Measurements from ENCODE around the gene RAB11FIP4.

DNA sequence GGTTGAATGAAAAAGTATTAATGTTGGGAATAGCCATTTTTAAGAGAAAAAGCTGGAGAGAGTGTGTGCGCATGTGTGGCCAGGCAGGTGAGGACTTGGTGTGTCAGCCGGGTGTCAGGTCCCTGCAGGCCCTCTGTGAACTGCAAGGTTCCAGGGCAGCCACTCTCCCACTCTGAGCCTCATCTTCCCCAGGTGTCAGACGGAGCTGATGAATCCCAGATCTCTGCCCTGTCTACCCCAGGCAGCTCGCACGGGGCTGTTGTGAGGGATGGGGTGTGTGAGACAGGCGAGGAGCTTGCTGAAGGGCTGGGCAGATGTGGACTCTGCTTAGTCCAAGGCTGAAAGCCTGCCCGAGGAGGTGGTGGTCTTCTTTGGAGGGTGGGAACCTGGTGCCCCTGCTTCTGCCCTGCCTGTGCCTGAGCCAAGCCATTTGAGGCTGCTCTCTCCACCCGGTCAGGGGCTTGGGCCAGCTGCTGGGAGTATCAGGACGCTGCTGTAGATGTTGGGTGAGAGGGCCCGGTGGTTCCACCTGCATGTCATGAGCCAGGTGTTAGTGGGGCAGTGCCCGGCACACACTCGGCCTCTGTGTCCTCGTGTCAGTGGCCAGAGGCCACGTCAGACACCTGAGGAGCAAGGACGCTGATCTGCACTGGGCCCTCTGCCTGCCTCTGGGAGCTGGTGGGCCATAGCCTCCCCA is 122.4 kb downstream of the RAB11FIP4 start:
- TF ChIP-seq, protein P1, sequence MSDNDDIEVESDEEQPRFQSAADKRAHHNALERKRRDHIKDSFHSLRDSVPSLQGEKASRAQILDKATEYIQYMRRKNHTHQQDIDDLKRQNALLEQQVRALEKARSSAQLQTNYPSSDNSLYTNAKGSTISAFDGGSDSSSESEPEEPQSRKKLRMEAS (IDR thresholded peaks at IDR 0.05; ENCODE audit: insufficient read depth, insufficient read length) = no peak
- TF ChIP-seq, protein P2, sequence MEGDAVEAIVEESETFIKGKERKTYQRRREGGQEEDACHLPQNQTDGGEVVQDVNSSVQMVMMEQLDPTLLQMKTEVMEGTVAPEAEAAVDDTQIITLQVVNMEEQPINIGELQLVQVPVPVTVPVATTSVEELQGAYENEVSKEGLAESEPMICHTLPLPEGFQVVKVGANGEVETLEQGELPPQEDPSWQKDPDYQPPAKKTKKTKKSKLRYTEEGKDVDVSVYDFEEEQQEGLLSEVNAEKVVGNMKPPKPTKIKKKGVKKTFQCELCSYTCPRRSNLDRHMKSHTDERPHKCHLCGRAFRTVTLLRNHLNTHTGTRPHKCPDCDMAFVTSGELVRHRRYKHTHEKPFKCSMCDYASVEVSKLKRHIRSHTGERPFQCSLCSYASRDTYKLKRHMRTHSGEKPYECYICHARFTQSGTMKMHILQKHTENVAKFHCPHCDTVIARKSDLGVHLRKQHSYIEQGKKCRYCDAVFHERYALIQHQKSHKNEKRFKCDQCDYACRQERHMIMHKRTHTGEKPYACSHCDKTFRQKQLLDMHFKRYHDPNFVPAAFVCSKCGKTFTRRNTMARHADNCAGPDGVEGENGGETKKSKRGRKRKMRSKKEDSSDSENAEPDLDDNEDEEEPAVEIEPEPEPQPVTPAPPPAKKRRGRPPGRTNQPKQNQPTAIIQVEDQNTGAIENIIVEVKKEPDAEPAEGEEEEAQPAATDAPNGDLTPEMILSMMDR (IDR thresholded peaks at IDR 0.05; ENCODE audit: extremely low read depth in 1 of 2, insufficient read depth in 1 of 2, low read depth in 1 of 2, low read length in 2 of 2) = no peak
- no peak for TF ChIP-seq EZH2 (IDR thresholded peaks at IDR 0.05; ENCODE audit: borderline replicate concordance, low read depth, low read length, severe bottlenecking)
- no peak for TF ChIP-seq MYC (IDR thresholded peaks at IDR 0.05; ENCODE audit: low read depth, low read length)
- TF ChIP-seq FOS (IDR thresholded peaks at IDR 0.05; ENCODE audit: borderline replicate concordance, insufficient read depth, low read length) = no peak
- TF ChIP-seq POLR2AphosphoS5 (IDR thresholded peaks at IDR 0.05; ENCODE audit: insufficient read depth, low read depth, low read length) = no peak
- TF ChIP-seq POLR2A (IDR thresholded peaks at IDR 0.05; ENCODE audit: low read depth, low read length) = no peak
- TF ChIP-seq GATA2 (IDR thresholded peaks at IDR 0.05; ENCODE audit: insufficient read depth, insufficient read length, low read depth, low read length) = no peak
- no peak for TF ChIP-seq JUN (IDR thresholded peaks at IDR 0.05; ENCODE audit: borderline replicate concordance, insufficient read depth, insufficient read length, low read depth)
